ENCODE data around the gene CELF5.
A peak's percentile ranks its signal among the peaks of the same experiment; 100 is the strongest.

Gene CELF5

GRCh38 chr19:3265432-3265831, 41.0 kb downstream of the CELF5 start:
- no peak overlapping the region for H3K4me3 ChIP-seq (ENCODE audit: low read depth, low read length)
- TF ChIP-seq ZNF830 (tag by site-specific recombination; IDR thresholded peaks at IDR 0.05; ENCODE audit: low read depth): no peak
- TF ChIP-seq ZBTB48 (tag by site-specific recombination; IDR thresholded peaks at IDR 0.05): no peak
- no peak for TF ChIP-seq ZNF449 (tag by site-specific recombination; IDR thresholded peaks at IDR 0.05)
- TF ChIP-seq ZNF292 (tag by site-specific recombination; IDR thresholded peaks at IDR 0.05; ENCODE audit: borderline replicate concordance, low read depth): no peak
- TF ChIP-seq ZNF423 (tag by site-specific recombination; IDR thresholded peaks at IDR 0.05): no peak
- no peak for TF ChIP-seq ZSCAN30 (tag by site-specific recombination; IDR thresholded peaks at IDR 0.05)
- no peak for TF ChIP-seq YY1 (tag by site-specific recombination; IDR thresholded peaks at IDR 0.05)
- CTCF ChIA-PET: interaction anchor here (0.6 to 0.9 kb wide), 2 partner anchors 13 to 30 kb away, joined by 3 read pairs; no protein-coding TSS in a partner anchor
- H3K4me1 ChIP-seq (ENCODE audit: control insufficient read depth, insufficient read depth, low read length): peaks cover 2% of the 10 kb centered on the region; the same call in 1 of the 2 replicates
- H3K36me3 ChIP-seq (ENCODE audit: control insufficient read depth in 2 of 2, insufficient read depth in 1 of 2, low read length in 2 of 2): no peaks in the 10 kb centered on the region
- no peaks in the 10 kb centered on the region for H3K9me3 ChIP-seq (ENCODE audit: control insufficient read depth, insufficient read depth, low read depth, low read length)
- H3K27ac ChIP-seq (ENCODE audit: extremely low read depth, low read depth, low read length): no peak overlapping the region
- POLR2A ChIA-PET: no interaction called here

- peak; percentile 96 for TF ChIP-seq ZNF146 (tag by site-specific recombination; IDR thresholded peaks at IDR 0.05)
- no peak for TF ChIP-seq ZNF433 (tag by site-specific recombination; IDR thresholded peaks at IDR 0.05; ENCODE audit: low read depth)
- no peaks in the 10 kb centered on the region for H3K36me3 ChIP-seq (ENCODE audit: control insufficient read depth in 2 of 2, insufficient read depth in 1 of 2, low read length in 2 of 2)
- H3K27ac ChIP-seq (ENCODE audit: extremely low read depth, low read depth, low read length): no peak overlapping the region
- POLR2A ChIA-PET: interaction anchor here (1.1 kb wide), 1 partner anchor 10 kb away, joined by 5 read pairs; no protein-coding TSS in a partner anchor
- H3K4me3 ChIP-seq (ENCODE audit: low read depth, low read length): no peak overlapping the region
- CTCF ChIA-PET: interaction anchor here (0.6 to 1.7 kb wide), 2 partner anchors 9 to 13 kb away, joined by 3 to 5 read pairs; no protein-coding TSS in a partner anchor
- H3K9me3 ChIP-seq (ENCODE audit: control insufficient read depth, insufficient read depth, low read depth, low read length): no peaks in the 10 kb centered on the region
- peaks cover 2% of the 10 kb centered on the region; the same call in 1 of the 2 replicates for H3K4me1 ChIP-seq (ENCODE audit: control insufficient read depth, insufficient read depth, low read length)
These were observed 41.7 kb downstream of the CELF5 start for GRCh38 chr19:3266092-3266693.

- Histone ChIP-seq H3K4me3 (ENCODE audit: low read depth, low read length) (no peak overlapping the region), H3K4me1 (ENCODE audit: control insufficient read depth, insufficient read depth, low read length) (peaks cover 2% of the 10 kb centered on the region; the same call in 1 of the 2 replicates), H3K36me3 (ENCODE audit: control insufficient read depth in 2 of 2, insufficient read depth in 1 of 2, low read length in 2 of 2) (no peaks in the 10 kb centered on the region), H3K9me3 (ENCODE audit: control insufficient read depth, insufficient read depth, low read depth, low read length) (no peaks in the 10 kb centered on the region), H3K27ac (ENCODE audit: extremely low read depth, low read depth, low read length) (no peak overlapping the region)
- ChIA-PET POLR2A (interaction anchor here (1.1 kb wide), 1 partner anchor 9 kb away, joined by 5 read pairs; no protein-coding TSS in a partner anchor), CTCF (interaction anchor here (0.6 to 1.7 kb wide), 2 partner anchors 9 to 273 kb away, joined by 3 to 5 read pairs; no protein-coding TSS in a partner anchor)
- TF ChIP-seq GLIS1 (tag by site-specific recombination; IDR thresholded peaks at IDR 0.05) (peak; percentile 100), ZNF155 (tag by site-specific recombination; IDR thresholded peaks at IDR 0.05) (no peak), ZNF274 (IDR thresholded peaks at IDR 0.05; ENCODE audit: low read length) (no peak), ZNF274 (tag by site-specific recombination; IDR thresholded peaks at IDR 0.05; ENCODE audit: borderline replicate concordance) (no peak), CTCF (tag by site-specific recombination; IDR thresholded peaks at IDR 0.05) (no peak), ZNF76 (tag by site-specific recombination; IDR thresholded peaks at IDR 0.05; ENCODE audit: borderline replicate concordance, low read depth) (no peak), ZSCAN18 (tag by site-specific recombination; IDR thresholded peaks at IDR 0.05) (no peak), ZNF660 (tag by site-specific recombination; IDR thresholded peaks at IDR 0.05) (no peak), ZBTB8A (tag by site-specific recombination; IDR thresholded peaks at IDR 0.05) (peak; percentile 54; the same call in 1 of the 2 replicates), ZNF423 (tag by site-specific recombination; IDR thresholded peaks at IDR 0.05) (no peak), ZNF473 (tag by site-specific recombination; IDR thresholded peaks at IDR 0.05) (no peak), ZNF394 (tag by site-specific recombination; IDR thresholded peaks at IDR 0.05; ENCODE audit: borderline replicate concordance) (peak; percentile 77), ZNF670 (tag by site-specific recombination; IDR thresholded peaks at IDR 0.05; ENCODE audit: low read depth) (no peak)
These were observed 42.5 kb downstream of the CELF5 start for GRCh38 chr19:3266792-3267514.
